Mesenchymal stem cell (in vitro differentiated cells and primary cell): Measurements from ENCODE around the gene PARD3B.

Experiments
- DNase-seq: peaks from one replicate; pipeline ENCODE4 v3.0.0-alpha.2; 2013
- H2AFZ ChIP-seq: one replicate; pipeline ENCODE4 v1.6.1; 2013; ENCODE audit warnings: low read depth, mild to moderate bottlenecking, control low read depth, inconsistent platforms, low read length, moderate library complexity
- H2AK5ac ChIP-seq: 2 replicates; pipeline ENCODE4 v1.6.1; 2013; ENCODE audit warnings: low read length, moderate library complexity, mild to moderate bottlenecking, inconsistent platforms; ENCODE audit not compliant: severe bottlenecking
- H2BK120ac ChIP-seq: one replicate; pipeline ENCODE4 v1.6.1; 2013; ENCODE audit warnings: low read depth, mild to moderate bottlenecking, inconsistent platforms, low read length, moderate library complexity
- H2BK12ac ChIP-seq, 2 experiments: one replicate each; pipeline ENCODE4 v1.6.1; 2013; ENCODE audit warnings: inconsistent platforms in 2 of 2, low read length in 2 of 2, mild to moderate bottlenecking in 2 of 2, moderate library complexity in 2 of 2, control low read depth in 1 of 2
- H2BK15ac ChIP-seq: one replicate; pipeline ENCODE4 v1.6.1; 2013; ENCODE audit warnings: mild to moderate bottlenecking, low read depth, inconsistent platforms; ENCODE audit not compliant: poor library complexity, severe bottlenecking
- H2BK5ac ChIP-seq: 2 replicates; pipeline ENCODE4 v1.6.1; 2013; ENCODE audit warnings: low read depth, mild to moderate bottlenecking, low read length, control low read depth, inconsistent platforms; ENCODE audit not compliant: poor library complexity, severe bottlenecking
- H3K14ac ChIP-seq, 2 experiments: one replicate each; pipeline ENCODE4 v1.6.1; 2013; ENCODE audit warnings: inconsistent platforms in 2 of 2, low read length in 2 of 2, control low read depth in 1 of 2, mild to moderate bottlenecking in 1 of 2, moderate library complexity in 1 of 2
- H3K18ac ChIP-seq, 2 experiments: one replicate each; pipeline ENCODE4 v1.6.1; 2013; ENCODE audit warnings: inconsistent platforms in 2 of 2, low read length in 2 of 2, control low read depth in 1 of 2, low read depth in 1 of 2, mild to moderate bottlenecking in 1 of 2
- H3K23ac ChIP-seq, 2 experiments: one replicate each; pipeline ENCODE4 v1.6.1; 2013; ENCODE audit warnings: inconsistent platforms in 2 of 2, low read length in 2 of 2, mild to moderate bottlenecking in 2 of 2, moderate library complexity in 2 of 2, control low read depth in 1 of 2
- H3K27ac ChIP-seq: 2 replicates; pipeline ENCODE4 v1.5.1; 2013; ENCODE audit warnings: mild to moderate bottlenecking, moderate library complexity, low read length, control low read depth, inconsistent platforms; ENCODE audit not compliant: poor library complexity, severe bottlenecking
- H3K27me3 ChIP-seq, 2 experiments: 2 replicates each; pipeline versions ENCODE4 v1.6.1 to v1.7.0; 2013; ENCODE audit warnings: low read length in 2 of 2, mild to moderate bottlenecking in 2 of 2, moderate library complexity in 2 of 2, control low read depth in 1 of 2, inconsistent platforms in 1 of 2; ENCODE audit not compliant: control insufficient read depth in 1 of 2, insufficient read depth in 1 of 2
- H3K36me3 ChIP-seq, 2 experiments: 2 replicates each; pipeline versions ENCODE4 v1.6.1 to v1.7.0; 2013; ENCODE audit warnings: low read length in 2 of 2, control low read depth in 1 of 2, inconsistent platforms in 1 of 2, low read depth in 1 of 2, mild to moderate bottlenecking in 1 of 2; ENCODE audit not compliant: insufficient read depth in 2 of 2, control insufficient read depth in 1 of 2
- H3K4ac ChIP-seq, 2 experiments: one replicate each; pipeline ENCODE4 v1.6.1; 2013; ENCODE audit warnings: inconsistent platforms in 2 of 2, low read length in 2 of 2, mild to moderate bottlenecking in 2 of 2, moderate library complexity in 2 of 2, control low read depth in 1 of 2, low read depth in 1 of 2
- H3K4me1 ChIP-seq: 2 replicates; pipeline ENCODE4 v1.6.1; 2013; ENCODE audit warnings: low read depth, low read length, control low read depth; ENCODE audit not compliant: control insufficient read depth, insufficient read depth
- H3K4me2 ChIP-seq: 2 replicates; pipeline ENCODE4 v1.6.1; 2013; ENCODE audit warnings: low read length, mild to moderate bottlenecking, inconsistent platforms; ENCODE audit not compliant: poor library complexity, severe bottlenecking
- H3K4me3 ChIP-seq, 2 experiments: 2 replicates each; pipeline versions ENCODE4 v1.5.1 to v1.7.0; 2013; ENCODE audit warnings: low read length in 2 of 2, mild to moderate bottlenecking in 2 of 2, control low read depth in 1 of 2, low read depth in 1 of 2; ENCODE audit not compliant: insufficient read depth in 1 of 2
- H3K79me1 ChIP-seq: replicated peaks from 2 replicates; pipeline ENCODE4 v1.6.1; 2013; ENCODE audit warnings: mild to moderate bottlenecking, control low read depth, low read length, inconsistent platforms; ENCODE audit not compliant: poor library complexity, severe bottlenecking
- H3K9ac ChIP-seq: 2 replicates; pipeline ENCODE4 v1.7.0; 2013; ENCODE audit warnings: mild to moderate bottlenecking, low read length, moderate library complexity
- H3K9me3 ChIP-seq: 2 replicates; pipeline ENCODE4 v1.7.0; 2013; ENCODE audit warnings: mild to moderate bottlenecking, low read length; ENCODE audit not compliant: control insufficient read depth
- H4K8ac ChIP-seq: one replicate; pipeline ENCODE4 v1.6.1; 2013; ENCODE audit warnings: inconsistent platforms, mild to moderate bottlenecking, low read length, moderate library complexity
- H4K91ac ChIP-seq: one replicate; pipeline ENCODE4 v1.6.1; 2013; ENCODE audit warnings: mild to moderate bottlenecking, low read length, inconsistent platforms
- WGBS: methylation state at CpG from one replicate; pipeline ENCODE4 v1.1.7; 2013; ENCODE audit warnings: mixed read lengths; 5-methylcytosine and 5-hydroxymethylcytosine counted together

Gene PARD3B

GRCh38 chr2:204583773-204584172, 38.5 kb downstream of the PARD3B start:
- no peak for DNase-seq
- Histone ChIP-seq H3K9ac (no peak overlapping the region), H3K14ac (no peak overlapping the region), H2AK5ac (no peak overlapping the region), H4K8ac (no peak overlapping the region), H3K18ac (no peak overlapping the region), H3K9me3 (no peaks in the 10 kb centered on the region), H2AFZ (no peak overlapping the region), H3K27ac (no peak overlapping the region), H3K4me3 (no peak overlapping the region), H2BK120ac (no peak overlapping the region), H3K4ac (no peak overlapping the region), H3K4me1 (peaks cover 2% of the 10 kb centered on the region), H3K79me1 (peaks cover 29% of the 10 kb centered on the region), H3K27me3 (no peaks in the 10 kb centered on the region), H2BK5ac (no peak overlapping the region), H3K23ac (no peak overlapping the region), H2BK15ac (no peak overlapping the region), H3K36me3 (no peaks in the 10 kb centered on the region), H3K4me2 (no peak overlapping the region), H4K91ac (no peak overlapping the region), H2BK12ac (no peak overlapping the region)
- WGBS = 97% methylated on average over 1 of the region's 2 CpGs

GRCh38 chr2:204585930-204586329, 40.7 kb downstream of the PARD3B start:
- Histone ChIP-seq H3K4ac (no peak overlapping the region), H3K27me3 (no peaks in the 10 kb centered on the region), H2BK15ac (no peak overlapping the region), H3K4me1 (peaks cover 2% of the 10 kb centered on the region), H3K18ac (no peak overlapping the region), H3K27ac (no peak overlapping the region), H3K4me3 (no peak overlapping the region), H3K79me1 (peaks cover 20% of the 10 kb centered on the region), H4K8ac (no peak overlapping the region), H3K23ac (no peak overlapping the region), H2AFZ (no peak overlapping the region), H3K14ac (no peak overlapping the region), H3K9ac (no peak overlapping the region), H2AK5ac (no peak overlapping the region), H2BK120ac (no peak overlapping the region), H4K91ac (no peak overlapping the region), H3K9me3 (peaks cover 7% of the 10 kb centered on the region), H2BK12ac (no peak overlapping the region), H3K36me3 (no peaks in the 10 kb centered on the region), H3K4me2 (no peak overlapping the region), H2BK5ac (no peak overlapping the region)
- no peak for DNase-seq
- no CpG with 5 or more reads among the region's 1 CpG for WGBS

GRCh38 chr2:204586444-204587180, 41.3 kb downstream of the PARD3B start:
- no peak for DNase-seq
- H3K27ac ChIP-seq = no peak overlapping the region
- H3K9ac ChIP-seq = no peak overlapping the region
- no peaks in the 10 kb centered on the region for H3K27me3 ChIP-seq
- H3K18ac ChIP-seq = no peak overlapping the region
- no peak overlapping the region for H3K14ac ChIP-seq
- H3K4me2 ChIP-seq = no peak overlapping the region
- H4K8ac ChIP-seq = no peak overlapping the region
- H2BK12ac ChIP-seq = no peak overlapping the region
- peaks cover 2% of the 10 kb centered on the region for H3K4me1 ChIP-seq
- no peak overlapping the region for H4K91ac ChIP-seq
- no peak overlapping the region for H2BK120ac ChIP-seq
- H3K36me3 ChIP-seq = no peaks in the 10 kb centered on the region
- no peak overlapping the region for H2BK5ac ChIP-seq
- H3K4me3 ChIP-seq = no peak overlapping the region
- H3K23ac ChIP-seq = no peak overlapping the region
- peaks cover 7% of the 10 kb centered on the region for H3K9me3 ChIP-seq
- peaks cover 17% of the 10 kb centered on the region for H3K79me1 ChIP-seq
- no peak overlapping the region for H3K4ac ChIP-seq
- no peak overlapping the region for H2AFZ ChIP-seq
- no peak overlapping the region for H2AK5ac ChIP-seq
- no peak overlapping the region for H2BK15ac ChIP-seq
- 92% methylated on average over 6 of the region's 7 CpGs for WGBS

GRCh38 chr2:204590063-204590462, 44.8 kb downstream of the PARD3B start:
- Histone ChIP-seq H2BK15ac (no peak overlapping the region), H3K27me3 (no peaks in the 10 kb centered on the region), H2BK12ac (no peak overlapping the region), H3K23ac (no peak overlapping the region), H3K4me1 (no peaks in the 10 kb centered on the region), H3K9ac (no peak overlapping the region), H4K91ac (no peak overlapping the region), H2AK5ac (no peak overlapping the region), H3K18ac (no peak overlapping the region), H3K79me1 (peaks cover 7% of the 10 kb centered on the region), H4K8ac (no peak overlapping the region), H3K14ac (no peak overlapping the region), H3K4me2 (no peak overlapping the region), H3K27ac (no peak overlapping the region), H2BK5ac (no peak overlapping the region), H3K4me3 (no peak overlapping the region), H2BK120ac (no peak overlapping the region), H2AFZ (no peak overlapping the region), H3K4ac (no peak overlapping the region), H3K36me3 (no peaks in the 10 kb centered on the region), H3K9me3 (peaks cover 7% of the 10 kb centered on the region)
- 100% methylated on average over 2 of the region's 3 CpGs for WGBS
- DNase-seq = no peak
